GM12878 (cell line): ENCODE results near the gene FIGLA. TPM values are rescaled to one million over a fixed set of nuclear protein-coding genes. Genes with fewer than 3 reads are reported as not detected.

Experiments used
- ATAC-seq: fragments of 200-7000 bp; cut with Tn5 transposase; 3 replicates; pipeline ENCODE4 v1.9.1; 2020; ENCODE audit warnings: mild to moderate bottlenecking, moderate library complexity
- BruUV-seq: library from RNA; stranded (reverse); fragments of 400-500 nt; replicated peaks from 2 replicates; lab custom pipeline; 2021; lab: Mats Ljungman, UMichigan
- CTCF ChIA-PET: fragments of 300-600 bp; sonication (Branson Sonifier 250); formaldehyde crosslinking; extraction: SDS; loops from one replicate; lab custom pipeline; 2021; ENCODE audit warnings: inconsistent platforms; lab: Yijun Ruan, JAX
- POLR2A ChIA-PET: fragments of 350-600 bp; formaldehyde crosslinking; extraction: SDS; loops from one replicate; lab custom pipeline; 2021; ENCODE audit warnings: inconsistent platforms; lab: Charles Lee
- RAD21 ChIA-PET: fragments of 300-600 bp; sonication (Branson Sonifier 250); formaldehyde crosslinking; loops from one replicate; lab custom pipeline; 2023; ENCODE audit warnings: antibody characterized with exemption; ENCODE audit not compliant: unreplicated experiment; lab: Charles Lee
- SMC1A ChIA-PET: fragments of 300-600 bp; sonication (Branson Sonifier 250); formaldehyde crosslinking; loops from one replicate; lab custom pipeline; 2023; ENCODE audit not compliant: unreplicated experiment, uncharacterized antibody; lab: Charles Lee
- DNase-seq: peaks from one replicate; pipeline ENCODE4 v3.0.0-alpha.2; 2011; ENCODE audit warnings: low read depth, low spot score
- FAIRE-seq: peaks from 3 replicates; lab custom pipeline; 2011; peaks lifted over from hg19 to GRCh38; lab: Jason Lieb, UNC
- H2AFZ ChIP-seq: 2 replicates; pipeline ENCODE4 v1.6.0; 2011; ENCODE audit warnings: low read depth, low read length, control low read depth; ENCODE audit not compliant: control insufficient read depth
- H3K27ac ChIP-seq: 2 replicates; pipeline ENCODE4 v1.5.1; 2011; ENCODE audit warnings: control low read depth; ENCODE audit not compliant: control insufficient read depth, insufficient read depth
- H3K27me3 ChIP-seq, 2 experiments: replicated peaks in 1 of 2; 2 replicates each; pipeline versions ENCODE4 v1.6.0 to v1.6.1; 2011; ENCODE audit warnings: low read length in 1 of 2; ENCODE audit not compliant: control insufficient read depth in 2 of 2, insufficient read depth in 2 of 2
- H3K36me3 ChIP-seq, 2 experiments: 2 replicates each; pipeline ENCODE4 v1.5.1; 2011; ENCODE audit warnings: low read length in 1 of 2; ENCODE audit not compliant: control insufficient read depth in 2 of 2, insufficient read depth in 2 of 2
- H3K4me1 ChIP-seq: 2 replicates; pipeline ENCODE4 v1.6.1; 2011; ENCODE audit warnings: mild to moderate bottlenecking, low read length, moderate library complexity, mixed read lengths; ENCODE audit not compliant: control insufficient read depth, insufficient read depth
- H3K4me2 ChIP-seq: 2 replicates; pipeline ENCODE4 v1.6.0; 2011; ENCODE audit warnings: control low read depth; ENCODE audit not compliant: control insufficient read depth, insufficient read depth
- H3K4me3 ChIP-seq: fragments of 200-600 bp; sonication (generic); 2 replicates; pipeline ENCODE4 v1.5.1; 2016
- H3K79me2 ChIP-seq: 2 replicates; pipeline ENCODE4 v1.6.0; 2011; ENCODE audit warnings: low read length; ENCODE audit not compliant: control insufficient read depth, insufficient read depth
- H3K9ac ChIP-seq: 2 replicates; pipeline ENCODE4 v1.8.0; 2011; ENCODE audit warnings: low read length, control low read depth, mixed read lengths; ENCODE audit not compliant: control insufficient read depth, insufficient read depth
- H3K9me3 ChIP-seq: replicated peaks from 3 replicates; pipeline ENCODE4 v1.5.1; 2011; ENCODE audit warnings: mild to moderate bottlenecking, low read length; ENCODE audit not compliant: control insufficient read depth, insufficient read depth
- H4K20me1 ChIP-seq: 2 replicates; pipeline ENCODE4 v1.6.0; 2011; ENCODE audit not compliant: control insufficient read depth, insufficient read depth
- CBX5 ChIP-seq: sonication (generic); IDR thresholded peaks from 2 replicates; pipeline ENCODE4 v1.6.1; 2016; ENCODE audit warnings: low read depth, moderate library complexity, mild to moderate bottlenecking, inconsistent platforms
- EED ChIP-seq: sonication (generic); IDR thresholded peaks from 2 replicates; pipeline ENCODE4 v1.6.1; 2016; ENCODE audit warnings: antibody characterized with exemption, low read depth
- ETV6 ChIP-seq, 2 experiments: fragments of 450-650 bp in 1 of 2; IDR thresholded peaks in 1 of 2; conservative IDR thresholded peaks in 1 of 2; 2 replicates each; pipeline ENCODE4 v1.6.1; 2014; ENCODE audit warnings: antibody characterized with exemption in 1 of 2, borderline replicate concordance in 1 of 2, low read depth in 1 of 2, mild to moderate bottlenecking in 1 of 2, moderate library complexity in 1 of 2
- IKZF2 ChIP-seq, 2 experiments: fragments of 450-650 bp; IDR thresholded peaks; 2 replicates each; pipeline ENCODE4 v1.6.1; 2017; ENCODE audit warnings: mild to moderate bottlenecking in 2 of 2, moderate library complexity in 2 of 2
- KDM1A ChIP-seq: fragments of 200-600 bp; sonication (generic); IDR thresholded peaks from 2 replicates; pipeline ENCODE4 v1.6.1; 2016; ENCODE audit warnings: borderline replicate concordance
- POLR2AphosphoS5 ChIP-seq: IDR thresholded peaks from 2 replicates; pipeline ENCODE4 v1.6.1; 2011; ENCODE audit warnings: mild to moderate bottlenecking, low read length, inconsistent platforms
- POU2F2 ChIP-seq: IDR thresholded peaks from 3 replicates; pipeline ENCODE4 v1.6.1; 2011; ENCODE audit warnings: low read depth, mild to moderate bottlenecking, low read length, borderline replicate concordance
- SREBF2 ChIP-seq: IDR thresholded peaks from 2 replicates; pipeline ENCODE4 v1.6.1; 2012; ENCODE audit warnings: mild to moderate bottlenecking, low read length
- SRF ChIP-seq, 2 experiments: IDR thresholded peaks; 2 replicates each; pipeline ENCODE4 v1.6.1; 2011; ENCODE audit warnings: low read depth in 2 of 2, low read length in 2 of 2, mild to moderate bottlenecking in 1 of 2, moderate library complexity in 1 of 2
- TCF3 ChIP-seq: IDR thresholded peaks from 2 replicates; pipeline ENCODE4 v1.6.1; 2012; ENCODE audit warnings: low read depth, mild to moderate bottlenecking, low read length, borderline replicate concordance; ENCODE audit not compliant: insufficient read depth
- ZNF207 ChIP-seq: fragments of 450-650 bp; IDR thresholded peaks from 2 replicates; pipeline ENCODE4 v1.6.1; 2014; ENCODE audit warnings: antibody characterized with exemption, mild to moderate bottlenecking, borderline replicate concordance
- ZNF274 ChIP-seq: IDR thresholded peaks from one replicate; pipeline ENCODE4 v1.8.0; 2011; ENCODE audit not compliant: insufficient read length, insufficient read depth
- ZNF592 ChIP-seq: fragments of 450-650 bp; IDR thresholded peaks from 2 replicates; pipeline ENCODE4 v1.6.1; 2017; ENCODE audit warnings: mild to moderate bottlenecking, moderate library complexity
- WGBS: methylation state at CpG from one replicate; pipeline ENCODE4 v1.1.6; 2016; ENCODE audit warnings: low lambda C conversion rate; ENCODE audit not compliant: insufficient replicate concordance, insufficient coverage; ENCODE audit errors: missing lambda C conversion rate; 5-methylcytosine and 5-hydroxymethylcytosine counted together
- in situ Hi-C: fragments of 300-500 bp; cut with MboI; formaldehyde crosslinking; loops from 9 replicates; pipeline ENCODE4 v1.14.3; 2018; ENCODE audit warnings: mixed read lengths
- intact Hi-C: fragments of 100-400 bp; cut with micrococcal nuclease; formaldehyde crosslinking; loops from one replicate; pipeline ENCODE4 v1.14.2; 2022; ENCODE audit not compliant: unreplicated experiment
- polyA plus RNA-seq, 11 experiments: library from polyadenylated mRNA; depleted of rRNA in 4 of 11; unstranded in 6 of 11; stranded (reverse) in 5 of 11; fragments of >200 nt; fragmentation: Nextera tagmentation in 4 of 11; fragmentation: Illumina TruSeq in 1 of 11; extraction: Ambion mirVana in 4 of 11; extraction: Trizol in 1 of 11; gene quantifications; 1 replicate in 1 of 11; 2 replicates in 10 of 11; pipeline versions ENCODE4 v1.2.1 to v1.2.3, GENCODE V29; 2011 to 2016; ENCODE audit warnings: inconsistent platforms in 2 of 11, missing spikeins in 2 of 11, low read depth in 1 of 11
- total RNA-seq, 4 experiments: library from RNA; depleted of rRNA in 3 of 4; stranded (reverse); fragments of >200 nt in 3 of 4; fragmentation: Illumina TruSeq in 1 of 4; extraction: Trizol in 1 of 4; gene quantifications; 2 replicates each; pipeline versions ENCODE4 v1.2.1 to v1.2.3, GENCODE V29; 2013 to 2021

Gene FIGLA
- total and polyA plus RNA-seq, 10 of the 15 experiments (the other 5 are each of a cell fraction or from before 2014, with no cell fraction given), result not detected

- no peak for DNase-seq
- POLR2A ChIA-PET, result no interaction called here
- no TSS peak for BruUV-seq
- WGBS, result 46% methylated on average over 4 of the region's 4 CpGs
- Histone ChIP-seq H3K9ac (no peak overlapping the region), H3K9me3 (no peaks in the 10 kb centered on the region), H3K79me2 (no peaks in the 10 kb centered on the region), H4K20me1 (no peaks in the 10 kb centered on the region), H3K27ac (no peak overlapping the region), H3K27me3 (peaks cover 3 to 5% of the 10 kb centered on the region in 2 experiments), H3K36me3 (no peaks in the 10 kb centered on the region), H2AFZ (no peak overlapping the region), H3K4me3 (no peak overlapping the region), H3K4me1 (no peaks in the 10 kb centered on the region), H3K4me2 (no peak overlapping the region)
- TF ChIP-seq SRF (IDR thresholded peaks at IDR 0.05; ENCODE audit: low read depth in 2 of 2, low read length in 2 of 2), result no peak
- no peak for TF ChIP-seq CBX5
- TF ChIP-seq ETV6 (conservative IDR thresholded peaks at IDR 0.05 in 1 of 2, IDR thresholded peaks at IDR 0.05 in 1 of 2; ENCODE audit: borderline replicate concordance in 1 of 2, low read depth in 1 of 2), result no peak
- no peak for TF ChIP-seq POU2F2
- in situ Hi-C loops, result no loop called here
- CTCF ChIA-PET, result no interaction called here
- ATAC-seq, result no peak
- SMC1A ChIA-PET, result no interaction called here
- FAIRE-seq, result no peak
- RAD21 ChIA-PET, result no interaction called here
- intact Hi-C loops, result no loop called here
Measured at GRCh38 chr2:70826696-70827350, 36.4 kb upstream of the FIGLA start.

- DNase-seq (no peak), FAIRE-seq (no peak), ATAC-seq (no peak)
- Histone ChIP-seq H3K27ac (no peak overlapping the region), H3K4me1 (no peaks in the 10 kb centered on the region), H3K9me3 (no peaks in the 10 kb centered on the region), H3K27me3 (peaks cover 0 to 6% of the 10 kb centered on the region in 2 experiments; a peak in 2 of 4 replicates), H3K4me2 (no peak overlapping the region), H2AFZ (no peak overlapping the region), H3K9ac (no peak overlapping the region), H3K36me3 (no peaks in the 10 kb centered on the region), H3K4me3 (no peak overlapping the region), H4K20me1 (no peaks in the 10 kb centered on the region), H3K79me2 (no peaks in the 10 kb centered on the region)
- 15% methylated on average over 5 of the region's 5 CpGs for WGBS
- intact Hi-C loops (no loop called here), in situ Hi-C loops (no loop called here)
- ChIA-PET POLR2A (no interaction called here), RAD21 (no interaction called here), SMC1A (no interaction called here), CTCF (no interaction called here)
- BruUV-seq, result no TSS peak
- TF ChIP-seq TCF3, result no peak
- TF ChIP-seq EED, result no peak
- no peak for TF ChIP-seq KDM1A
- TF ChIP-seq IKZF2 (IDR thresholded peaks at IDR 0.05), result no peak
- no peak for TF ChIP-seq ZNF207
- no peak for TF ChIP-seq POLR2AphosphoS5
- no peak for TF ChIP-seq SREBF2
- TF ChIP-seq ZNF592, result no peak
- no peak for TF ChIP-seq ZNF274
Measured at GRCh38 chr2:70823249-70823648, 32.8 kb upstream of the FIGLA start.
